ENCODE measurements around the gene LRRK1.

DNA sequence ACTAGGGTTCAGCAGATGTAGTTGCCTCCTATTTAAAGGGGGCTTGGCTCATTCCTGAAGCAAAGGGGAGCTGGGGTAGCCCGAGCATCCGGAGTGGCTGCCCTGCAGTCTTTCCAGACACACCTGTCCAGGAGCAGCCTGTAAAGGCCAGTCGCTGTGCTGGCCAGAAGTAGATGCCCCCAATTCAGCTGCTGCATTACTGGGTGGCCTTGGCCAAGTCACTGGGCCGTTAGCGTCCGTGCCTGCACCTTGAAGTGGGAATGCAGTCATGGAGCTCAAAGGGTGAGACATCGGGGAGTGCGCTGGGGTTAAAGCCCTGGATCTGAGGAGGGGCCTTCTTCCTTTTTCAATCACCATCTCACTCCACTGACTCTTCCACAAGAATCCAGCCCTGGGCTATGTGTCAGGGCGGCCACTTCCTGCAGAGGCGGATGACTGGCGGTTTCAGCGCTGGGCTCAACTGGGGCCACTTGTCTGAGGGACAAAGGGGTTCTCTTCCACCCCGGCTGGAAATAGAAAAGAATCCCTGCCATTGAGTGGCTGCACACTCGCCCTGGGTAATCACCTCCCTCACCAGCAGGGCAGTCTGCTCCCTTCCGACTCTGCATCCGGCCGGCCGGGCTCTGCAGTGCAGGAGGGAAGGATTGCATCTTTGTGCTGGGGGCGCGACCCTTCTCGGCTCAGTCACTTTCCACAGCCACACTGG is 27.7 kb upstream of the LRRK1 start:
- no peak for TF ChIP-seq CTCF (optimal IDR thresholded peaks at IDR 0.05 in 1 of 3, IDR thresholded peaks at IDR 0.05 in 1 of 3, conservative IDR thresholded peaks at IDR 0.05 in 1 of 3; ENCODE audit: extremely low read depth in 1 of 3, insufficient read depth in 2 of 3, low read length in 3 of 3)
- TF ChIP-seq EZH2 (IDR thresholded peaks at IDR 0.05; ENCODE audit: low read length): no peak
